Panc1 (cell line): Measurements from ENCODE around the gene PPP3CB. TPM values are rescaled to one million over a fixed set of nuclear protein-coding genes. Genes with fewer than 3 reads are reported as not detected.

ENCODE experiments used
- ATAC-seq: fragments of 200-7000 bp; cut with Tn5 transposase; 2 replicates; pipeline ENCODE4 v1.9.1; 2020; ENCODE audit warnings: mild to moderate bottlenecking, moderate library complexity
- BruUV-seq: library from RNA; stranded (reverse); fragments of 400-500 nt; replicated peaks from 2 replicates; lab custom pipeline; 2021; lab: Mats Ljungman, UMichigan
- CTCF ChIA-PET: fragments of 300-600 bp; sonication (Branson Sonifier 250); formaldehyde crosslinking; loops from one replicate; lab custom pipeline; 2022; ENCODE audit warnings: antibody characterized with exemption; lab: Charles Lee
- POLR2A ChIA-PET: fragments of 300-600 bp; sonication (Branson Sonifier 250); formaldehyde crosslinking; loops from one replicate; lab custom pipeline; 2022; ENCODE audit warnings: antibody characterized with exemption; lab: Charles Lee
- DNase-seq: peaks from one replicate; pipeline ENCODE4 v3.0.0-alpha.2; 2010; ENCODE audit warnings: low read depth, low spot score
- H3K27ac ChIP-seq: 2 replicates; pipeline ENCODE4 v1.5.1; 2011; ENCODE audit warnings: mild to moderate bottlenecking, low read length, inconsistent platforms
- H3K27me3 ChIP-seq: fragments of 200-500 bp; sonication (Bioruptor generic); 2 replicates; pipeline ENCODE4 v1.6.0; 2014; ENCODE audit warnings: low read length, inconsistent platforms; ENCODE audit not compliant: control insufficient read depth, insufficient read depth
- H3K36me3 ChIP-seq: fragments of 200-500 bp; sonication (Bioruptor generic); 2 replicates; pipeline ENCODE4 v1.5.1; 2014; ENCODE audit warnings: inconsistent platforms, mild to moderate bottlenecking, low read length, moderate library complexity; ENCODE audit not compliant: control insufficient read depth, insufficient read depth
- H3K4me1 ChIP-seq: 2 replicates; pipeline ENCODE4 v1.5.1; 2011; ENCODE audit warnings: inconsistent platforms, mild to moderate bottlenecking, low read length, moderate library complexity; ENCODE audit not compliant: control insufficient read depth, insufficient read depth
- H3K4me3 ChIP-seq, 2 experiments: 2 replicates each; pipeline ENCODE4 v1.5.1; 2011 to 2012; ENCODE audit warnings: low read depth in 2 of 2, low read length in 2 of 2, mild to moderate bottlenecking in 2 of 2, inconsistent platforms in 1 of 2, moderate library complexity in 1 of 2
- H3K9me3 ChIP-seq: fragments of 200-500 bp; sonication (Bioruptor generic); 2 replicates; pipeline ENCODE4 v1.5.1; 2014; ENCODE audit warnings: low read depth, mild to moderate bottlenecking, inconsistent platforms, low read length, moderate library complexity; ENCODE audit not compliant: control insufficient read depth, insufficient read depth
- POLR2AphosphoS5 ChIP-seq: IDR thresholded peaks from 2 replicates; pipeline ENCODE4 v1.6.1; 2012; ENCODE audit warnings: mild to moderate bottlenecking, low read depth, low read length, moderate library complexity
- SIN3A ChIP-seq: IDR thresholded peaks from 2 replicates; pipeline ENCODE4 v1.6.1; 2012; ENCODE audit warnings: low read depth, mild to moderate bottlenecking, low read length, moderate library complexity, borderline replicate concordance; ENCODE audit not compliant: insufficient read depth
- TCF7L2 ChIP-seq: IDR thresholded peaks from 2 replicates; pipeline ENCODE4 v1.6.1; 2011; ENCODE audit warnings: mild to moderate bottlenecking, low read depth, low read length, inconsistent platforms
- in situ Hi-C: cut with HindIII; loops from 2 replicates; pipeline ENCODE4 v1.10.0; 2016; ENCODE audit warnings: low sequenced_read_pairs, low pct_unique_long_range_greater_than_20kb
- intact Hi-C: fragments of 100-400 bp; cut with micrococcal nuclease; formaldehyde crosslinking; loops from one replicate; pipeline ENCODE4 v1.10.0; 2022; ENCODE audit not compliant: unreplicated experiment
- total RNA-seq: library from RNA; stranded (reverse); gene quantifications from one replicate; pipeline ENCODE4 v1.2.1, GENCODE V29; 2021; ENCODE audit not compliant: unreplicated experiment
- TF ChIP-seq, protein P1 (sequence below): fragments of 450-650 bp; IDR thresholded peaks from 2 replicates; pipeline ENCODE4 v1.5.1; 2017; ENCODE audit warnings: mild to moderate bottlenecking
- TF ChIP-seq, protein P2 (sequence below), 2 experiments: IDR thresholded peaks; 2 replicates each; pipeline ENCODE4 v1.6.1; 2011 to 2012; ENCODE audit warnings: low read depth in 2 of 2, control low read depth in 1 of 2, low read length in 1 of 2, mild to moderate bottlenecking in 1 of 2, moderate library complexity in 1 of 2; ENCODE audit not compliant: insufficient read depth in 1 of 2

Gene PPP3CB
- total RNA-seq, 1 experiment from 2014 or later, result 34.8 TPM

DNA sequence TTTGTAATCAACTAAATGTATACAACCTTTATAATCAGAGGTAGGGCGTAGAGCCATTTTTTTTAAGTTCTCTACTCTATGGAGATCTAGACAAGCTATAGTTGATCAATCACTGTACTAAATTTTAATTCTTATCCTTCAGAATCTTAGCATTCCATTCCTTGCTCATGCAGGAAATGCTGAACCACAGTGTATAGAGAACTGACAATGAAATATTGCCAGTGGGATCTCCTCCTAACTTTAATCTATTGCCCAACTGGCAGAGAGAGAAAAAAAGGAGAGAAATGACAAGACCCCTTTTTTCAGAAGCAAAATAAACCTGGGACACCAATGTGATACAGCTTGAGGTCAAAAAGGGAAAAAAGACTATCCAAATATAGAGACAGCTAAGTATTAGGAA, 26.4 kb upstream of the PPP3CB start:
- no peak for DNase-seq
- ChIA-PET POLR2A (no interaction called here), CTCF (no interaction called here)
- TF ChIP-seq, protein P1, sequence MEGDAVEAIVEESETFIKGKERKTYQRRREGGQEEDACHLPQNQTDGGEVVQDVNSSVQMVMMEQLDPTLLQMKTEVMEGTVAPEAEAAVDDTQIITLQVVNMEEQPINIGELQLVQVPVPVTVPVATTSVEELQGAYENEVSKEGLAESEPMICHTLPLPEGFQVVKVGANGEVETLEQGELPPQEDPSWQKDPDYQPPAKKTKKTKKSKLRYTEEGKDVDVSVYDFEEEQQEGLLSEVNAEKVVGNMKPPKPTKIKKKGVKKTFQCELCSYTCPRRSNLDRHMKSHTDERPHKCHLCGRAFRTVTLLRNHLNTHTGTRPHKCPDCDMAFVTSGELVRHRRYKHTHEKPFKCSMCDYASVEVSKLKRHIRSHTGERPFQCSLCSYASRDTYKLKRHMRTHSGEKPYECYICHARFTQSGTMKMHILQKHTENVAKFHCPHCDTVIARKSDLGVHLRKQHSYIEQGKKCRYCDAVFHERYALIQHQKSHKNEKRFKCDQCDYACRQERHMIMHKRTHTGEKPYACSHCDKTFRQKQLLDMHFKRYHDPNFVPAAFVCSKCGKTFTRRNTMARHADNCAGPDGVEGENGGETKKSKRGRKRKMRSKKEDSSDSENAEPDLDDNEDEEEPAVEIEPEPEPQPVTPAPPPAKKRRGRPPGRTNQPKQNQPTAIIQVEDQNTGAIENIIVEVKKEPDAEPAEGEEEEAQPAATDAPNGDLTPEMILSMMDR, result no peak
- TF ChIP-seq, protein P2, sequence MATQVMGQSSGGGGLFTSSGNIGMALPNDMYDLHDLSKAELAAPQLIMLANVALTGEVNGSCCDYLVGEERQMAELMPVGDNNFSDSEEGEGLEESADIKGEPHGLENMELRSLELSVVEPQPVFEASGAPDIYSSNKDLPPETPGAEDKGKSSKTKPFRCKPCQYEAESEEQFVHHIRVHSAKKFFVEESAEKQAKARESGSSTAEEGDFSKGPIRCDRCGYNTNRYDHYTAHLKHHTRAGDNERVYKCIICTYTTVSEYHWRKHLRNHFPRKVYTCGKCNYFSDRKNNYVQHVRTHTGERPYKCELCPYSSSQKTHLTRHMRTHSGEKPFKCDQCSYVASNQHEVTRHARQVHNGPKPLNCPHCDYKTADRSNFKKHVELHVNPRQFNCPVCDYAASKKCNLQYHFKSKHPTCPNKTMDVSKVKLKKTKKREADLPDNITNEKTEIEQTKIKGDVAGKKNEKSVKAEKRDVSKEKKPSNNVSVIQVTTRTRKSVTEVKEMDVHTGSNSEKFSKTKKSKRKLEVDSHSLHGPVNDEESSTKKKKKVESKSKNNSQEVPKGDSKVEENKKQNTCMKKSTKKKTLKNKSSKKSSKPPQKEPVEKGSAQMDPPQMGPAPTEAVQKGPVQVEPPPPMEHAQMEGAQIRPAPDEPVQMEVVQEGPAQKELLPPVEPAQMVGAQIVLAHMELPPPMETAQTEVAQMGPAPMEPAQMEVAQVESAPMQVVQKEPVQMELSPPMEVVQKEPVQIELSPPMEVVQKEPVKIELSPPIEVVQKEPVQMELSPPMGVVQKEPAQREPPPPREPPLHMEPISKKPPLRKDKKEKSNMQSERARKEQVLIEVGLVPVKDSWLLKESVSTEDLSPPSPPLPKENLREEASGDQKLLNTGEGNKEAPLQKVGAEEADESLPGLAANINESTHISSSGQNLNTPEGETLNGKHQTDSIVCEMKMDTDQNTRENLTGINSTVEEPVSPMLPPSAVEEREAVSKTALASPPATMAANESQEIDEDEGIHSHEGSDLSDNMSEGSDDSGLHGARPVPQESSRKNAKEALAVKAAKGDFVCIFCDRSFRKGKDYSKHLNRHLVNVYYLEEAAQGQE (IDR thresholded peaks at IDR 0.05; ENCODE audit: insufficient read depth in 1 of 2, low read depth in 2 of 2, low read length in 1 of 2), result no peak
- TF ChIP-seq SIN3A (no peak), POLR2AphosphoS5 (no peak), TCF7L2 (no peak)
- Histone ChIP-seq H3K4me3 (no peak overlapping the region), H3K4me1 (no peaks in the 10 kb centered on the region), H3K27ac (no peak overlapping the region), H3K36me3 (no peaks in the 10 kb centered on the region), H3K27me3 (no peaks in the 10 kb centered on the region), H3K9me3 (no peaks in the 10 kb centered on the region)
- intact Hi-C loops (no loop called here), in situ Hi-C loops (no loop called here)
- ATAC-seq, result no peak
- no TSS peak for BruUV-seq

DNA sequence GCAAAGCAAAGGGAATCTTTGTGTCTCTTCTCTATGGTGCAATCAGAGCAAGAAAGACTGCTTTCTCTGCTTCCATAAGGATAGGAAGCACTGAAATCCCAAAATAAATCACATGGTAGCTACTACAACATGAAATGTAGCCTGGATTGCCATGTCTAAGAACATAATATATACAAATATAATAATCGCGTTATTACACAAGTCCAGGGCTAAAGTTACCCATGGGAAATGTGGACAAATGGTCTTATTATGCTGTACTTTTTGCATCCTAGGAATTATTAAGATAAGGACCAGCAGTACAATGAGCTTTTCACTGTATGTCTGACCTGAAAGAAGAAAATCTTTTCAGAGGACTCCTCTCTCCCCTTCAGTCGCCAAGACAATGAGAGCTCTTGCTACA, 23.5 kb upstream of the PPP3CB start:
- H3K36me3 ChIP-seq, result no peaks in the 10 kb centered on the region
- no peaks in the 10 kb centered on the region for H3K9me3 ChIP-seq
- BruUV-seq, result no TSS peak
- no peak for TF ChIP-seq POLR2AphosphoS5
- TF ChIP-seq, protein P1, result no peak
- no peak for TF ChIP-seq SIN3A
- TF ChIP-seq, protein P2 (IDR thresholded peaks at IDR 0.05; ENCODE audit: insufficient read depth in 1 of 2, low read depth in 2 of 2, low read length in 1 of 2), result no peak
- TF ChIP-seq TCF7L2, result no peak
- H3K4me3 ChIP-seq, result no peak overlapping the region
- H3K27me3 ChIP-seq, result no peaks in the 10 kb centered on the region
- ATAC-seq (no peak), DNase-seq (no peak)
- CTCF ChIA-PET, result no interaction called here
- in situ Hi-C loops (no loop called here), intact Hi-C loops (no loop called here)
- H3K27ac ChIP-seq, result no peak overlapping the region
- POLR2A ChIA-PET, result no interaction called here
- no peaks in the 10 kb centered on the region for H3K4me1 ChIP-seq
